SW 1271 (cell line): ENCODE results near the gene MPPE1.
"Not testable (repeated sequence)": the region's sequence is repeated elsewhere in the genome, so short reads cannot be mapped to it uniquely, and the experiment has no call there.

ENCODE experiments used
- DNase-seq, 2 experiments: peaks; one replicate each; lab custom pipeline; 2025; lab: John Stamatoyannopoulos, UW

Gene MPPE1

DNA sequence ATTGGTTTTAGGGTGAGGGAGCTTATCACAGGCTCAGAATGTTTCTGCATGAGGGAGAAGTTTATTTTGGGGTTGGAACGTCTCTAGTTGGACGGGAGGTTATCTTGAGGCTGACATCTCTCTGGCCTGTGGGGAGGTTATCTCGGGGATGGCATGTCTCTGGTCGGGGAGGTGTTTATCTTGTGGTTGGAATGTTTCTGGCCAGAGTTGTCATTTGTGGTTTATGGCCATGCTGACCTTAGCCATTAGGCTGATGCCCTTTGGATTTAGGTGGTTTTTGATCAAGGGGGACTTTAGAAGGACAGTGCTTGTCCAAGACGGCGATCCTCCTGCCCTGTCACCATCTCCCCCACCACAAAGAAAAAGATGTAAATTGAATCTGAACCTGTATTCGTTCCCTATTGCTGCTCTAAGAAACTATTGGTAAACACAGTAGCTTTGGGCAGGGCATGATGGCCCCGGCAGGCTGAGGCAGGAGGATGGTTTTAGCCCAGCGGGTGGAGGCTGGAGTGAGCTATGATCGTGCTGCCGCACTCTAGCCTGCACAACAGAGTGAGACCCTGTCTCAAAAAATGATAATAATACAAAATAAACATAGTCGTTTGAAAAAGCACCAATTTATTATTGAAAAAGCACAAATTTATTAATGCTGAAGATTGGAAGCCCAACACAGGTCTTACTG lies 17.8 kb upstream of the MPPE1 start:
- DNase-seq, result no peak

DNA sequence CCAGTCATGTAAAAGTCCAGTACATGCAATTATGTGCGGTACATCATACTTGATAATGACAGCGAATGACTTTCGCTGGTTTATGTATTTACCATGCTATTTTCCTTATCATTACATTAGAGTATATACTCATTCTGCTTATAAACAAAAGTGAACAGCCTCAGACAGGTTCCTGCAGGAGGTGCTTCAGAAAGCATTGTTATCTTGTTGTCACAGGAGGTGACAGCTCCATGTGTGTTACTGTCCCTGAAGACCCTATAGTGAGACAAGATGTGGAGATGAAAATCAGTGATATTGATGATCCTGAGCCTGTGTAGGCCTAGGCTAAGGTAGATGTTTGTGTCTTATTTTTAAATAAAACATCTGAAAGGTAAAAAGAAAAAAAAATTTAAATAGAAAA lies 15.3 kb upstream of the MPPE1 start:
- no peak for DNase-seq

DNA sequence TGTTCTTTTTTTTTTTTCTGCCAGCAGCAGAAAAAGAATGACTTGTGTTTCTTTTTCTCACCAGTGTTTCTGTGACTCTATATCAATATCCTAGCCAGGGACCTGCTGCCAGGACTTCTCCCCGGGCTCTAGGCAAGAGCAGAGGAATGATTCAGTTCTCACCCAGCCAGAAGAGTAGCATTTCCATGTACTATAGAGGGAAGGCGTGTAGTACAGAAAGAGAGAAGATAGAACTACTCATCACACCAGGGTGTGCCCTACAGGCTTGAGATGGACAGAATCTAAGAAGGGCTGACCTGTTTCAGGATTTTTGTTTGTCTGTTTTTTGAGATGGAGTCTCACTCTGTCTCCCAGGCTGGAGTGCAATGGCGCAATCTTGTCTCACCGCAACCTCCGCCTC lies 11.4 kb upstream of the MPPE1 start:
- not testable (repeated sequence) for DNase-seq

DNA sequence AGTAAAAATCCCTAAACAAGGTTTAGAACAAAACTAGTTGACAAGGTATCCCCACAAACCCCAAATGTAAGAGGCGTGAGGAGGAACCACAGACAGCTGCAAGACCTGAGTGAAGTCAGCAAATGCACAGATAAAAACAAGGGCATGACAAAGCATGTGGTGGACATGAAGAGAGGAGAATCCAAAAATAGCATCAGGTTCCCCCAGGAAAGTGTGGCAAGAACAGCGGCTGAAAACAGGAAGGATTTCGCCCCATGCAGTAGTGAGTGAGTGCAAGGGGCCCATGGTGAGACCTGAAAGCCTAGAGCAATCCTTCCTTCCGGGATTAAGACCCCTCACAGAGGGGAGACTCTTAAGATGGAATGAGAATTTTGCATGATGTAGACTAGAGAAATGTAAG lies 8.8 kb upstream of the MPPE1 start:
- DNase-seq, result not testable (repeated sequence)

DNA sequence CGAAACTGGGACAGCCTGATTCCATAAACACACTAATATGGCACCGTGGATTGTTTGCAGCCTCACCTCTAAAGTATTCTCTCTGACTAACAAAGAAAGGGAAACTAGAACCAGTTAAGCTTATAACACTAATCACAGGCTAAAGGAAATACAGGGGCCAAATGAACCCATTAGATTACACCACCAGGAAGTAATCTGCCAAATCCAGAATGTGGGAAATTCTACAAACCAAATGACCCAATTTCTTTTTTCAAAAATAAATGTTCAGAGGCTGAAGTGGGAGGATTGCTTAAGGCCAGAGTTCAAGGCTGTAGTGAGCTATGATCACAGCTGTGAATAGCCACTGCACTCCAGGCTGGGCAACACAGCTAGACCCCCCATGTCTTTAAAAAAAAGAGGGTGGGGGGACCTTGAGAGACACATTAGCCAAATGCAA lies 1.5 kb upstream of the MPPE1 start:
- no peak for DNase-seq

DNA sequence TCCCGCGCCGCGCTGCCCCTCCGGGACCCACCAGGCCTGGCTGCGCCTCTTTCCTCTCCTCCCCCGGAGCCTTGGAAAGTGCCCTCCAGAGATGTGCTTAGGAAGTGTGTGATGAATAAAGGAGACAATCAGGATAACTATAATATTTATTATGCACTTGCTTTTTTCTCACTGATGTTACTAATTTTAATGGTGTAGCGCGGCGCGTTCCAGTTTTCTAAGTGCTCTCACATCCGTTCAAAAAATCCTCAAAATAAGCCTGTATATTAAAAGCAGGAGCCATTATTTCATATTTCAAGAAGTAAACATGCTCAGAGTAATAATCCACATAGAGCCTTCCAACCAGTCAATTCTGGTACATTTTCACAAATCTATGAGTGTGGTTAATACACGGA lies 941 bp upstream of the MPPE1 start:
- no peak for DNase-seq

DNA sequence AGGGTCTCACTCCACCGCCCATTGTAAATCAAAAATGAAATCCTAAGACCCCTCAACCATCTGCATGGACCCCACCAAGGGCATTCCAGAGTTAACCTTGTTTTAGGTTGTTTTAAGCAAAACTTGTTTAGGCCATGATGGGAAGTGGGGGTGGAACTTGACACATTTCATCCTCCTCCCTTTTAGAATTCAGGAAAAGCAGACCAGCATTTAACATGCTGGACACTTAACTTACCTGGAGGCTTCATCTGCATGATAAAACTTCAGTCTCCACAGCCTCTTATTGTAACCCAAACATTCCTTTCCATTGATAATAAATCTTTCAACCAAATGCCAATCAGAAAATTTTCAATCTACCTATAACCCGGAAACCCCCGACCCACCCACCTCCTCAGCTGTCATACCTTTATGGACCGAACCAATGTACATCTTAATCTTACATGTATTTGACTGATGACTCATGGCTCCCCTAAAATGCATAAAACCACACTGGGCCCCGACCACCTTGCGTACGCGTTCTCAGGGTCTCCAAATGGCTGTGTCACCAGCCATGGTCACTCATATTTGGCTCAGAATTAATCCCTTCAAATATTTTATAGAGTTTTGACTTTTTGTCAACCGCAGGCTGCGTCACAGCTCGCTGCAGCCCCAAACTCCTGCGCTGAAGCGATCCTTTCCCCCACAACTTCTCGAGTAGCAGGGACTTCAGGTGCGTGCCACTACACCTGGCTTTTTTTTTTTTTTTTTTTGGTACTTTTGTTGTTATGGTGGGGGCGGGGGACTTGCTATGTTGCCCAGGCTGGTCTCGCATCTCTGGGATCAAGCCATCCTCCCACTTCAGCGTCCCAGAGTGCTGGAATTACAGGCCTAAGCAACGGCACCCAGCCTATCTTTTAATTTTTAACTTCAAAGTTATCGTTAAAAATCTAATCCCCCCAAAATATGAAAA lies 917 bp downstream of the MPPE1 start:
- no peak for DNase-seq

DNA sequence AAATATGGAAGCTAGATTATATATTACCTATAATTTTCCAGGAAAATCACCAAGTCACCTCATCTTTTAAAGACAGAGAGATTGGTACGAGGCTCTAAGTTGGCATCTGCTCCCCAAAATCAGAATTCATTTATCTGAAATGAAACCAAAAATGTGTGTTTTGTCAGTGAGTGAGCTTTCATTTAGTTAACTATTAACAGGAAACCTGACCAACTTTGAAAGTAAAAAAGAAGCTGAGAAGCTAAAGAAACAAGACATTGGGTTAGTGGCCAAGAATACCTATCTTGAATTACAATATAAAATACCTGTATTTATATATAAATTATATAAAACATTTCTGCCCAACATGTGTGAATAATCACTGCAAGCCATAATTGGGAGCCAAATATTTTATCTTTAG lies 1.9 kb downstream of the MPPE1 start:
- DNase-seq, result no peak

DNA sequence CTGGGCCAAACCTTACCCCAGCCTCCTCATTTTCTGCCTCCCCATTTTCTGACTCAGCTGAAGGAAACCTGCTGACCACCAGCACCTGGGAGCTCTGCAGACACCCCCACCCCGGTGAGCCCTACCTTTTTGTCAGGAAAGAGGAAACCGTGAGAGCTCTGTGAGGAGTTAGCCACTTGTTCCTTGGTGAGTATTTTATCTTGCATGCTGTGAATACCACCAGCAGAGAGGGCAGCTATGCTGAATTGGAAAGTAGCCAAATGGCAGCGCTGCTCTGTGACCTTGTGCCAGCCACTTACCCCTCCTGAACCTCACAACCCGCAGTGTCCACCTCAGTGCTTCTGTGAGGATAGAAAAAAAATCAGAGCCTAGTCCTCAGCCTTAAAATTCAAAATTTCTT lies 2.5 kb downstream of the MPPE1 start:
- DNase-seq, result no peak

DNA sequence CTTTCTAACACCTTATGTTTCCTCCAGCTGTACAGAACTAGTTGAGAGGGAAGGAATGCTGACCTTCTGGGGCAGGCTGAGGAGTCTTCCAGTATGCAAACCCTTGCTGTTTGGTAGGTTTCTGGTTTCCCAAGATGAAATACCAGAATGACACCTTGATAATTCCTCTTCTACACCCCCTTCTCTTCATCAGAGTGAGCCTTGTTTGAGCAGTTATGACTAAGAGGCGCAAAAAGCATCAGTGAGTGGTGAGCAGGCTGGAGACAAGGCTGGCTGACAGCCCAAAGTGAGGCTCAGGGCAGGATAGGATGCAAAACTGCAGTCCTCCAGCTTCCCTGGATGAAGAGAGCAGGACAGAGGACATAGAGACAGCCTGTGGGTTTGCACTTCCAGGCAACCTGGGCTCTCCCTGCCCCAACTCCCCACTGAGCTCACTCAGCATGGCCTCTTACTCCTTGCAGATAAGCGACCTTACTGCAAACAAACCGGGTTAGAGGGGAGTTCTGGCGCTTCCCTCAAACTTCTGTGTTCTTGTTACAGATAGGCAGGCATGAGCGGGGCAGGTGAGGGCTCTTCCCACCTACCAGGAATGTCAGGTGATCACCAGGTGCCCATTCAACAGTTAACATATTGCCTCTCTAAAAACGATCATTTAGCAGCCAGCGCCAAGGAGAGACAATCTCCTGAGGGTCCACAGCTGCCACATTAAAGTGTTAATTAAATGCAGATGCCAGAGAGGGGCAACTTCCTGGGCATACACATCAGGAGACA lies 5.4 kb downstream of the MPPE1 start:
- DNase-seq, result no peak

DNA sequence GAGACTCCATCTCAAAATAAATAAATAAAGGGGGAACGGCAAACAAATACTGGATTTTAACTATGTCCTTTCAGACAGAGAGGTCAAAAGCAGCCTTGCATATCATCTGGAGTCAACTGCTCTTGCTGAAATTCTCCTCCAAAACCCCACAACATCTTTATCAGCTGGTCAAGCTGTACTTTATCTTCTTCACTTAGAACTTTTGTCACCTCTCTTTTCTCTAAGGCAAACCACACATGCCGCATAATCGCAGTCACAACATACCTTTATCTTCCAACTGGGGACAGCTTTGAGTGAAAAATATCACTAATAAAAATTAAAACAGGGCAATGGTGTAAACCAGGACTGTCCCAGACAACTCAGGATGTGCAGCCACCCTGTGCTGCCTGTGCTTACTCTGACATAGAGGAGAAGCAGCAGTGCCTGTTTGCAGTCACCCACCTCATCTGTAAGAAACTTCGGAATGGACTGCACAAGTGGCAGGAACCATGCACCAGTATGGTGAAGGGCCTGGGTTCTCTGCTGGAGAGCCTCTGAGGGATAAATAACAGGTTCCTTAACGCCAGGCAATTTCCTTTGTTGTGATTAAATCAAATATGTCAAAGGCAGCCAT lies 6.2 kb downstream of the MPPE1 start:
- DNase-seq, result no peak

DNA sequence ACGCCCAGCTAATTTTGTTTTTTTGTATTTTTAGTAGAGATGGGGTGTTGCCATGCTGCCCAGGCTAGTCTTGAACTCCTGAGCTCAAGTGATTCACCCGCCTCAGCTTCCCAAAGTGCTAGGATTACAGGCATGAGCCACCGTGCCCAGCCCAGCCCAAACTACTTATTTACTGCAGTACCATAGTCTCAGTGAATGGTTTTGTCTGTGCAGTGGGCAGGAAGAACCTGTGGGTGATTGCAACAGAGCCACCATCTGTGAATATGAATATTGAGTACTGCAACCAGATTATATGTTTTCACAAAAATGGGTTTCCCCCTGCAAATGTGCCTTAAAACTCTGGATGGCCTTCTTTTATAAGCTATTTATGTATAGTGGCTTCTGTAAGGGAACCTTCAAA lies 9.1 kb downstream of the MPPE1 start:
- no peak for DNase-seq

DNA sequence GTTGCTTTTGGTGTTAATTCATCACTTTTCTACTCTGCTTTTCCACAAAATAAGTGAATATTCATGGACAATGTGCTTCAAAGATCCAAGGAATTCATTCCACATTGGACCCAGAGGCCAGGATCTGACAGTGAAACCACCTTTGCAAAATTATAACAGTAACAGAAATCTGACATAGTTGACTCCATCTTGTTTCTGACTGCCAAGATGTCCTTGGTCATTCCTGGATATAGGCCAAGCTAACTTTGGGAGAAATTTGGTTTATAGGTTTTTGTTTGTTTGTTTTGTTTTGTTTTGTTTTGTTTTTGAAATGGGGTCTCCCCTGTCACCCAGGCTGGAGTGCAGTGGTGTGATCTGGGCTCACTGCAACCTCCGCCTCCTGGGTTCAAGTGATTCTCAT lies 10.3 kb downstream of the MPPE1 start:
- no peak for DNase-seq

DNA sequence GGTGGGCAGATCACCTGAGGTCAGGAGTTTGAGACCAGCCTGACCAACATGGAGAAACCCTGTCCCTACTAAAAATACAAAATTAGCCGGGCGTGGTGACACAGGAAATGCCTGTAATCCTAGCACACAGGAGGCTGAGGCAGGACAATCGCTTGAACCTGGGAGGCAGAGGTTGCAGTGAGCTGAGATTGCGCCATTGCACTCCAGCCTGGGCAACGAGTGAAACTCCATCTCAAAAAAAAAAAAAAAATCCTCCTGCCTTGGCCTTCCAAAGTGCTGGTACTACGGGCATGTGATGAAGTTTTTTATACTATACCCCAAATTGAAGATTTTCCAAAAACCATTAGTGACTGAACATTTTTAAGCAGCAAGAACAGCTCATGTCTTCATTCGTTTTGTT lies 15.7 kb downstream of the MPPE1 start:
- DNase-seq, result not testable (repeated sequence)

DNA sequence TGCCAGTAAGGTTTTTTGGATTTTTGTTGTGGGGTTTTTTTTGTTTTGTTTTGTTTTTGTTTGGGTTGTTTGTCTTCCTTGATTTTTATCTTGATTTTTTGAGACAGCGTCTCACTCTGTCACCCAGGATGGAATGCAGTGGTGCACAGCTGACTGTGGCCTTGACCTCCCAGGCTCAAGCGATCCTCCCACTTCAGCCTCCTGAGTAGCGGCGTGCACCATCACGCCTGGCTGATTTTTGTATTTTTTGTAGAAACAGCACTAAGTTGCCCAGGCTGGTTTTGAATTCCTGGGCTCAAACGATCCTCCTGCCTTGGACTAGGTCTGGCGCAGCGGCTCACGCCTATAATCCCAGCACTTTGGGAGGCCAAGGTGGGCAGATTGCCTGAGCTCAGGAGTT lies 16.4 kb downstream of the MPPE1 start:
- DNase-seq, result no peak

DNA sequence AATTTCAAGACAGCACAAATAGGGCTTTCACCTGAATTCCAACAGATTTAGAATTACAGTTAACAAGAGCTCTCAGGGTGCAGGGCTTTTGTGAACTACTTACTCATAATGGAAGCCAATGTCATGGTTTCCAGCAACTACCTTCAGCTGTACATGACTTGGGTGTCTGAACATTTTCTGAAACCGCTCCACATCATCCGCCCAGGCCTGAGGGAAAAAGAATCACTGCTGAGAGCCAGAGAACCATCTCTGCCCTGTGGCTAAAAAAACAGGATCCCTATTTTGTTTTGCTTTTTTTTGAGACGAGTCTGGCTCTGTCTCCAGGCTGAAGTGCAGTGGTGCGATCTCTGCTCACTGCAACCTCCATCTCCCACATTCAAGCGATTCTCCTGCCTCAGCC lies 18.8 kb downstream of the MPPE1 start:
- no peak for DNase-seq

DNA sequence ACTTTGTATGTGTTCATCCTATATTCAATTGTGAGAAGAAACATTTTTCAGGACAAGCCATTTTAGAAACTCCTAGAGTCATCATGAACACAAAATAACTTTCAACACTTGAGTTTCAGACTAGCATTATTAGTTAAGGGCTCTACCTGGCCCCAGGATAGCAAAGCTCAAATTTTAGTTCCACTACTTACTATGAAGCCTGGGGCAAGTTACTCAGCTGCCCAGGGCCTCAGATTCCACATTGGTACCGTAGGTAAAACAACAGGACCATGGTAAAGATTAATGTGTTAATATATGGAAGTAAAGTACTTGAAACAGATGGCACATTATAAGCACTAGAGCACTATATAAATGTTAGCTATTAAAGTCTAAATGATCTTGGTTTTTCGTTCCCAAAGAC lies 19.4 kb downstream of the MPPE1 start:
- no peak for DNase-seq

DNA sequence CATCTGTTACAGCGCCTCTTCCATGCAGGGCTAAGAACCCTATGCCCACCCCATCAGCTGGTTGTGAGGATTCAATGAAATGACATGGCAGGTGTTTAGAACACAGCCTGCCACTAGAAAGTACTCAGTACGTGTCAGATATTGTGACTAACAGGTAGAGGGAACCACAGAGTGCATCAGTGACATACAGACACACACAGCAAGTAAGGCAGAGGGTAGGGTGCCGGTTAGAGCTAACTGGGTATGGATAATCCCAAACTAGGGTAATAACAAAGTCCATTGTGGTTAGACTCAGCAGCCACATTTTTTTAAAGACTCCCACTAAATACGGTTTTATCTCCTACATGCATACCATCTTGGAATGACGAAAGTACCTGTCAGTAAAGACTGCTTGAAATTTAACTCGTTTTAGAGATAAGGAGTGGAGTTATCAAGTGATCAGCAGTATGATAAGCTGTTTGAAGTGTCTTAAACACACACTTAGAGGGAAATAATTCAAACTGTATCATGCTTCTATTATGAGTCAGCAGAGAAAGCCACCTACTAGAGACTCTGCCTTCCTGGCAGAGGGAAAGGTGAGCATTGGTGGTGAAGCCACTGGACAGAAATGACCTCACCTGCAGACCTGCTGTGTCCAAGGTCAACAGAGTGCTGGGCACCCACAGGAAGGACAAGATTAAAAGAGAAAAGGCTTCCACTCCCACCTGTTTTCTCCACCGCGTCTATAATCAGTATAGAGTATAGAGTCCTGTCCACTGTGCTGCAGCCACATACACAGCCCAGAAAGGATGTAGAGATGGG lies 20.6 kb downstream of the MPPE1 start:
- DNase-seq, result no peak

DNA sequence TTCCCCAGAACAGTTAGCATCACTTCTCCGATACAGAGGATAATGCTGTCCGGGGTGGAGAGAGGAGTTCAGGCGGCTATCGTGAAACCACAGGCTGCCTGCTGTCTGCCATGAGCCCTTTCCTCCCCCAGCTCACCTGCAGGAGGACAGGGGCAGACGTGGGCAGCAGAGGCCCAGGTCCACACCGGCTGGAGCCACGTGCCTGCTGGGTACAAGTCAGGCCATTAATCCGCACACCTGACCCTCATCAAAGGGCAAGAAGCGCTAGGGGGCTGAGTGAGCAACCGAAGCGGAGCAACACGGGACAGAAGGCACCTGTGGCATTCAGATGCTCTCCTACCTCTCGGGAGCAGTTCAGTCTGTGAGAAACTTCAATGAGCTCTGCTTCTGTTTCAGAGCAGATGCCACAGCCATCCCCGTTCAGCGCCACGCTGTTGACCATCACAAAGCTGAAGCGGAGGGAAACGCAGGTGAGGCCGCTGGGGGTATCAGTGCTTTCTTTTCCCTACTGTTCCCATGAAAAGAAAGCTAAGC lies 21.5 kb downstream of the MPPE1 start:
- DNase-seq, result no peak

DNA sequence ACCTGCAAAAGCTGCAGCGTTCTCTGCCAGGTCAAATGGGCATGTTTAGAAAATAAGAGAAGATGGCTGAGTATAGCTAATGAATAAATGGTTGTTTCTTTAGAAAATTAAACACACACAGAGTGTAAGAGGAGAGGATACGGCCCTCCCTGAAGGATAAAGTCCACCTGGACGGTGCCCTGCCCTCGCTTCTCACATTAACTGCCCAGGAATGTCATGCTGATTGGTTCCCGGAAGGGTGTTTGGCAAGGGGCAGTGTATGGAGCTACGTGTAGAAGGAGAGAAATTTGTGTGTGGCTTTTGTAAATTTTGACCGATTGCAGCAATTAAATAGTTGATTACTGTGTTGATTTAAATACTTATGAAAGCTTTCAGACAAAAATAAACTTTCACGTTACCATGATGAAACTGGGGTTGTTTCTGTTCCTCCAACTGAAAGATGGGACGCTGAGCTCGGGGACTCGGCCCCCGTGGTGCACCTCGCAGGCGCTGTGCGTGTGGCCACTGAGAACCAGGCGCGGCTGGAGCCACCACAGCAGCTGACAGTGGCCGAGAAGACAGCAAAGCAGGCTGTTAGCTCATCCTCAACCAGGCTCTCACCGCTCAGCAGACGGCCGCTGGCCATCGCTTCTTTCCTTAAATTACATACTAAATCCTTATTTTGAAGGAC lies 22.7 kb downstream of the MPPE1 start:
- DNase-seq, result no peak
